Mesenchymal stem cell (in vitro differentiated cells and primary cell): ENCODE results near the gene OR52W1.

Source experiments
- DNase-seq: peaks from one replicate; pipeline ENCODE4 v3.0.0-alpha.2; 2013
- H2AFZ ChIP-seq: one replicate; pipeline ENCODE4 v1.6.1; 2013; ENCODE audit warnings: low read depth, mild to moderate bottlenecking, control low read depth, inconsistent platforms, low read length, moderate library complexity
- H2AK5ac ChIP-seq: 2 replicates; pipeline ENCODE4 v1.6.1; 2013; ENCODE audit warnings: low read length, moderate library complexity, mild to moderate bottlenecking, inconsistent platforms; ENCODE audit not compliant: severe bottlenecking
- H2BK120ac ChIP-seq: one replicate; pipeline ENCODE4 v1.6.1; 2013; ENCODE audit warnings: low read depth, mild to moderate bottlenecking, inconsistent platforms, low read length, moderate library complexity
- H2BK12ac ChIP-seq, 2 experiments: one replicate each; pipeline ENCODE4 v1.6.1; 2013; ENCODE audit warnings: inconsistent platforms in 2 of 2, low read length in 2 of 2, mild to moderate bottlenecking in 2 of 2, moderate library complexity in 2 of 2, control low read depth in 1 of 2
- H2BK15ac ChIP-seq: one replicate; pipeline ENCODE4 v1.6.1; 2013; ENCODE audit warnings: mild to moderate bottlenecking, low read depth, inconsistent platforms; ENCODE audit not compliant: poor library complexity, severe bottlenecking
- H2BK5ac ChIP-seq: 2 replicates; pipeline ENCODE4 v1.6.1; 2013; ENCODE audit warnings: low read depth, mild to moderate bottlenecking, low read length, control low read depth, inconsistent platforms; ENCODE audit not compliant: poor library complexity, severe bottlenecking
- H3K14ac ChIP-seq, 2 experiments: one replicate each; pipeline ENCODE4 v1.6.1; 2013; ENCODE audit warnings: inconsistent platforms in 2 of 2, low read length in 2 of 2, control low read depth in 1 of 2, mild to moderate bottlenecking in 1 of 2, moderate library complexity in 1 of 2
- H3K18ac ChIP-seq, 2 experiments: one replicate each; pipeline ENCODE4 v1.6.1; 2013; ENCODE audit warnings: inconsistent platforms in 2 of 2, low read length in 2 of 2, control low read depth in 1 of 2, low read depth in 1 of 2, mild to moderate bottlenecking in 1 of 2
- H3K23ac ChIP-seq, 2 experiments: one replicate each; pipeline ENCODE4 v1.6.1; 2013; ENCODE audit warnings: inconsistent platforms in 2 of 2, low read length in 2 of 2, mild to moderate bottlenecking in 2 of 2, moderate library complexity in 2 of 2, control low read depth in 1 of 2
- H3K27ac ChIP-seq: 2 replicates; pipeline ENCODE4 v1.5.1; 2013; ENCODE audit warnings: mild to moderate bottlenecking, moderate library complexity, low read length, control low read depth, inconsistent platforms; ENCODE audit not compliant: poor library complexity, severe bottlenecking
- H3K27me3 ChIP-seq, 2 experiments: 2 replicates each; pipeline versions ENCODE4 v1.6.1 to v1.7.0; 2013; ENCODE audit warnings: low read length in 2 of 2, mild to moderate bottlenecking in 2 of 2, moderate library complexity in 2 of 2, control low read depth in 1 of 2, inconsistent platforms in 1 of 2; ENCODE audit not compliant: control insufficient read depth in 1 of 2, insufficient read depth in 1 of 2
- H3K36me3 ChIP-seq, 2 experiments: 2 replicates each; pipeline versions ENCODE4 v1.6.1 to v1.7.0; 2013; ENCODE audit warnings: low read length in 2 of 2, control low read depth in 1 of 2, inconsistent platforms in 1 of 2, low read depth in 1 of 2, mild to moderate bottlenecking in 1 of 2; ENCODE audit not compliant: insufficient read depth in 2 of 2, control insufficient read depth in 1 of 2
- H3K4ac ChIP-seq, 2 experiments: one replicate each; pipeline ENCODE4 v1.6.1; 2013; ENCODE audit warnings: inconsistent platforms in 2 of 2, low read length in 2 of 2, mild to moderate bottlenecking in 2 of 2, moderate library complexity in 2 of 2, control low read depth in 1 of 2, low read depth in 1 of 2
- H3K4me1 ChIP-seq: 2 replicates; pipeline ENCODE4 v1.6.1; 2013; ENCODE audit warnings: low read depth, low read length, control low read depth; ENCODE audit not compliant: control insufficient read depth, insufficient read depth
- H3K4me2 ChIP-seq: 2 replicates; pipeline ENCODE4 v1.6.1; 2013; ENCODE audit warnings: low read length, mild to moderate bottlenecking, inconsistent platforms; ENCODE audit not compliant: poor library complexity, severe bottlenecking
- H3K4me3 ChIP-seq, 2 experiments: 2 replicates each; pipeline versions ENCODE4 v1.5.1 to v1.7.0; 2013; ENCODE audit warnings: low read length in 2 of 2, mild to moderate bottlenecking in 2 of 2, control low read depth in 1 of 2, low read depth in 1 of 2; ENCODE audit not compliant: insufficient read depth in 1 of 2
- H3K79me1 ChIP-seq: replicated peaks from 2 replicates; pipeline ENCODE4 v1.6.1; 2013; ENCODE audit warnings: mild to moderate bottlenecking, control low read depth, low read length, inconsistent platforms; ENCODE audit not compliant: poor library complexity, severe bottlenecking
- H3K9ac ChIP-seq: 2 replicates; pipeline ENCODE4 v1.7.0; 2013; ENCODE audit warnings: mild to moderate bottlenecking, low read length, moderate library complexity
- H3K9me3 ChIP-seq: 2 replicates; pipeline ENCODE4 v1.7.0; 2013; ENCODE audit warnings: mild to moderate bottlenecking, low read length; ENCODE audit not compliant: control insufficient read depth
- H4K8ac ChIP-seq: one replicate; pipeline ENCODE4 v1.6.1; 2013; ENCODE audit warnings: inconsistent platforms, mild to moderate bottlenecking, low read length, moderate library complexity
- H4K91ac ChIP-seq: one replicate; pipeline ENCODE4 v1.6.1; 2013; ENCODE audit warnings: mild to moderate bottlenecking, low read length, inconsistent platforms
- WGBS: methylation state at CpG from one replicate; pipeline ENCODE4 v1.1.7; 2013; ENCODE audit warnings: mixed read lengths; 5-methylcytosine and 5-hydroxymethylcytosine counted together

The OR52W1 gene

DNA sequence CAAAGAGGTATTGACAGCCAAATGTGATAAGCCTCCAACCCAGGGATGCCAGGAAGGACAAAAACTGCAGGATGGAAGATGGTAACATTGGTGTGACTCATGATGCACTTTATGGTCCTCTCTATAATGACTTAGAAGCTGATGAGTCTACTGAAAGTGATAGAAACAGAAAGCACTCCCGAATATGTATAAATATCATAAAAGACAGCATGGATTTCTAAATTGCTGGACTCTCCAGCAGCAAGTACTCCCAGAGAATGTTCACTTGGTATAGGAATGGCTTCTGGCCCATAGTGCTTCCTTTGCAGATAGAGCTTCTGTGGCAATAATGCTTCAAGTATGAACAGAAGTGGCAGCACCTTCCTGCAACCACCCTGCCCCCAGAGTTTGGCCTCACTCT is 28.8 kb upstream of the OR52W1 start, which contains the start of gene OR52B2:
OR52B2 (minus strand) TSS at position 101 of the 400 bp plus-strand sequence; CDS start at position 101, 0 bp downstream.
- no peak within 1 kb of the TSS for H2BK5ac ChIP-seq
- H4K91ac ChIP-seq, result no peak within 1 kb of the TSS
- WGBS, result no CpG with 5 or more reads among the region's 1 CpG
- DNase-seq, result no peak
- no peak within 1 kb of the TSS for H2BK120ac ChIP-seq
- no peak within 1 kb of the TSS for H2BK12ac ChIP-seq
- no peak within 1 kb of the TSS for H2AK5ac ChIP-seq
- H3K79me1 ChIP-seq, result no peaks in the 10 kb centered on the region
- H3K27ac ChIP-seq, result no peak within 1 kb of the TSS
- no peak within 1 kb of the TSS for H2AFZ ChIP-seq
- peaks cover 4% of the 10 kb centered on the region for H3K9me3 ChIP-seq
- H3K4me3 ChIP-seq, result no peak within 1 kb of the TSS
- H3K36me3 ChIP-seq, result no peaks in the 10 kb centered on the region
- no peak within 1 kb of the TSS for H3K9ac ChIP-seq
- H3K27me3 ChIP-seq, result peaks cover under 1 to 2% of the 10 kb centered on the region in 2 experiments
- H3K4ac ChIP-seq, result no peak within 1 kb of the TSS
- H3K18ac ChIP-seq, result no peak within 1 kb of the TSS
- H3K23ac ChIP-seq, result no peak within 1 kb of the TSS
- H2BK15ac ChIP-seq, result no peak within 1 kb of the TSS
- H3K14ac ChIP-seq, result no peak within 1 kb of the TSS
- no peak within 1 kb of the TSS for H4K8ac ChIP-seq
- no peak within 1 kb of the TSS for H3K4me2 ChIP-seq
- no peaks in the 10 kb centered on the region for H3K4me1 ChIP-seq

DNA sequence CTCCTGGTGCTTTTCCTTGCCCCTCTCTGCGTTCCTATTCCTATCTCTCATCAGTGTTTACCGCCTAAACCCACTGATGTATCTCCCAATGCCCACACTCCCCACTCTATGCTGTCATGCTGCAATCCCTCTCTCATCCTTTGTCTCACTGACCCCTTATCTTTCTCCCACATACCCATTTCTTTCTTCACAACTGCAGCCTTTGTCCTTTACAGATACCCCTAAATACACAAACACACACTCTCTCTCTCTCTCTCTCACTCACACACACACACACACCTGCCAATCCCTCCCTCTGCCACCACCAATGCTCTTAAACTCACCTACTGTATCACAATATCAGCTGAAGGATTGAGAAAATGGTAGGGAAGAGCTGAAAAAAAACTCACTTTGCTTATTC is 23.6 kb upstream of the OR52W1 start:
- Histone ChIP-seq H3K27me3 (peaks cover 4 to 7% of the 10 kb centered on the region in 2 experiments), H3K4me3 (no peak overlapping the region), H3K4me1 (no peaks in the 10 kb centered on the region), H3K27ac (no peak overlapping the region), H3K79me1 (no peaks in the 10 kb centered on the region), H2BK15ac (no peak overlapping the region), H3K9ac (no peak overlapping the region), H2AFZ (no peak overlapping the region), H3K4me2 (no peak overlapping the region), H3K23ac (no peak overlapping the region), H2BK12ac (no peak overlapping the region), H2BK120ac (no peak overlapping the region), H3K18ac (no peak overlapping the region), H4K8ac (no peak overlapping the region), H2BK5ac (no peak overlapping the region), H3K14ac (no peak overlapping the region), H3K36me3 (no peaks in the 10 kb centered on the region), H2AK5ac (no peak overlapping the region), H3K9me3 (no peaks in the 10 kb centered on the region), H3K4ac (no peak overlapping the region), H4K91ac (no peak overlapping the region)
- WGBS, result 38% methylated on average over 2 of the region's 2 CpGs
- no peak for DNase-seq

DNA sequence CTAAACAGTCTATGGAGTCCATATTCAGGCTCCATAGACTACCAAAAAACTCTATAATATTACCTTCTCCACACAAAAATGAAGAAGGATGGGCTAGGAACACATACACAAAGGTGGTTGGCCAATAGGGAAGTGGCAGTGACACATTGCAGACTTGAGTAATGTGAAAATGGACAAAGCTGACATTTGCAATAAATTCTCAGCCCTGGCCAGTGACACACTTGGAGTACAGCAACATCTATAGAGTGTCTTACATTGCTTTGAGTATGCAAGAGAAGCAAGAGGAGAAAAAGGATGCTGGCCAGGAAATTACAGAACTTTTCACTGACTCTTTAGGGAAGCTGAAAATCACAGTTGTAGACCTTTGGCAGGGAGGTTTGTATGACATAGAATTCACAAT is 7.3 kb upstream of the OR52W1 start:
- Histone ChIP-seq H3K4me3 (no peak overlapping the region), H3K9ac (no peak overlapping the region), H4K8ac (no peak overlapping the region), H3K36me3 (no peaks in the 10 kb centered on the region), H3K4me2 (no peak overlapping the region), H2BK5ac (no peak overlapping the region), H2BK12ac (no peak overlapping the region), H3K18ac (no peak overlapping the region), H3K27me3 (no peaks in the 10 kb centered on the region), H2AK5ac (no peak overlapping the region), H3K4me1 (no peaks in the 10 kb centered on the region), H3K4ac (no peak overlapping the region), H2BK120ac (no peak overlapping the region), H3K23ac (no peak overlapping the region), H3K79me1 (no peaks in the 10 kb centered on the region), H3K9me3 (no peaks in the 10 kb centered on the region), H3K14ac (no peak overlapping the region), H2AFZ (no peak overlapping the region), H4K91ac (no peak overlapping the region), H2BK15ac (no peak overlapping the region), H3K27ac (no peak overlapping the region)
- no peak for DNase-seq

DNA sequence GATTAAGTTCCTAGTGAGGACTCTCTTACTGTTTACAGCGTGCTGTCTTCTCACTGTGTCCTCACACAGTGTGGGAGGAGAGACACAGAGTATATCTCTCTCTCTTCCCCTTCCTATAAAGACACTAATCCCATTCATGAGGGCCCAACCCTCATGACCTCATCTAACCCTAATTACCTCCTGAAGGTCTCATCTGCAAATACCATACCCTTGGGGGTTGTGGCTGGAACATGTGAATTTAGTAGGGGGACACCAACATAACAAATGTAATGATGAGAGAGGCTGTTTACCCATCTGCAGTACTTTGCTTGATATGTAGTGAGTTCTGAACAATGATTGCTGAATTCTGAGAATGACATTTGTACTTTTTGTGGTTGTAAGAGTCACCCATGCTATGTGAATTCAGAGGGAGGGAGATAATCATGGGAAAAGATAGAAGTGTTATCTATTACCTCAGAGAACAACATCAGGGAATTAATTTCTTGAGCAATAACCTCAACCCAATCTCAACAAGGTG is 4.9 kb upstream of the OR52W1 start:
- Histone ChIP-seq H3K18ac (no peak overlapping the region), H2BK5ac (no peak overlapping the region), H3K4me3 (no peak overlapping the region), H3K36me3 (no peaks in the 10 kb centered on the region), H2BK12ac (no peak overlapping the region), H4K91ac (no peak overlapping the region), H2AK5ac (no peak overlapping the region), H3K4ac (no peak overlapping the region), H4K8ac (no peak overlapping the region), H3K79me1 (no peaks in the 10 kb centered on the region), H2AFZ (no peak overlapping the region), H3K9ac (no peak overlapping the region), H3K27me3 (no peaks in the 10 kb centered on the region), H2BK15ac (no peak overlapping the region), H3K23ac (no peak overlapping the region), H2BK120ac (no peak overlapping the region), H3K14ac (no peak overlapping the region), H3K9me3 (no peaks in the 10 kb centered on the region), H3K4me1 (no peaks in the 10 kb centered on the region), H3K4me2 (no peak overlapping the region), H3K27ac (no peak overlapping the region)
- no peak for DNase-seq
- WGBS, result 27% methylated on average over 1 of the region's 1 CpG
